A172 (cell line): ENCODE measurements around the gene DMD. TPM values are rescaled to one million over a fixed set of nuclear protein-coding genes. Genes with fewer than 3 reads are reported as not detected.

ENCODE experiments used
- DNase-seq: peaks from one replicate; pipeline ENCODE4 v3.0.0-alpha.2; 2015; ENCODE audit warnings: low spot score
- total RNA-seq: library from RNA; depleted of rRNA; stranded (reverse); fragments of >200 nt; shearing (Covaris generic); gene quantifications from 2 replicates; pipeline ENCODE4 v1.2.3, GENCODE V29; 2014

DMD gene
- total RNA-seq, 1 experiment from 2014 or later, result 17.6 TPM

DNA sequence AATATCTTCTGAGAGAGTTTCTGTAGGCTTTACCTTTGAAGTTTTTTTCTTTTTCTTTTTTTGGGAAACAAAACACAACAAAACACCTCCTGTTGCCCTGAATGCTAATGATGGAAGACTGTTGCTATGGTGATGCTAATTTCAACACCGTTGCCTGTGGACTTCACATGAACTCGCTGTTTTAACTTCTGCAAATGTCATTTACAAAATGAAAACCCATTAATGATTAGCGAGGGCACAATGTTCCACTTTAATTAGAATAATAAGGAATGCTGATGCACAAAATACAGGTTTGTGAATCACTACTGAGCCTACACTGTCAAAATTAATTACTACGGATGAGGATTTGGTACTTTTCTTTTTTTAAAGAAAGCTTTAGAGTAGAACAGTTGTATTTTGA, 1912.4 kb downstream of the DMD start:
- DNase-seq, result no peak

DNA sequence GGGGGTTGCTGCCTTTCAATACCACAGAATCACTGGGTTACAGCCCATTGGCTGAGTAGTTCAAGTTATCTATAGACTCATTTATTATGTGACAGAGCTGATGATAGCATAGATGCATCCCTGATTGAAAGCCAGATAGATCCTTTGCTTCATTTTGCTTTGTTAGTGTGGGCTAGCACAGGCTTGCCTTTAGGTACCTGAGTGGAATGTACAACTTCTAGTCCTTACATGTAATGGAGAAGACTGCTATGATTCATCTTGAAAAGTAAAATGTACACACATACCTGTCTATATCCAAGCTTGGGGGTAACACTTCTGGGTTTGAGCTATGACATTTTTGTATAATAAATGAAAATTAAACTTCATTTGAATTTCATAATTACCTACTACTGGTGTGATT, 1913.5 kb downstream of the DMD start:
- no peak for DNase-seq

DNA sequence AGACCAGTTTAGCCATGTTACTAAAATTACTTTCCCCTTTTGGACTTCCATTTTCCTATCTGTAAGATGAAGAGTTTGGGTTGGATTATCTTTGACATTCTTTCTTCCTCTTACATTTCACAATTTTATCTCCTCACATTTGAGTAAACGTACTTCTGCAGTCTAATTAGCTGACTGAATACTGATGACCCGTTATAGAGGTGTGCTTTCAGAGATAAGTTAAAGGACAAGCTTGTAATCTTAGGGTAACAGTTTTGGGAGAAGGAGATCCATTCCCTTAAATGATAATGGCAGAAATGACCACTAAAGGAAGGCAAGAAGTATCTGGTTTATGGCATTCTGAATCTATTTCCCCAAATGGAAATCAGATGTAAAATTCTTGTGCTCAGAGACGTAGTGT, 1916.9 kb downstream of the DMD start:
- no peak for DNase-seq

DNA sequence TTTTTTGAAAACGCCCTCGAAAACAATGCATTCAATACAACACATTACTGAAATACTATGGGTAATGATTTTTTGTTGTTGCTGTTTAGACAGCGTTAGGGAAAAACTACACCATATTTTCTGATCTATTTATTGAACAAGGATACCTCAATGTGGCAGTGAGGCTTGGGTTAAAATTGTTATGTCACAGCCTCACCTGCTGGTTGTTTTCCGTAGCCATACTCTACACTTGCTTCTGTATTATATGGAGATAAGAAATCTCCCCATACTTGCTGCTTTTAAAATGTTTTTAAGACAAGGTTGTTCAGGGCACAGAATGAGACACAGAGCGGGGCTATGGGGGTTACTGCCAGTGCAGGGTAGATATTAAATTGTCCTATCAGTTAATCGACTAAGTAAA, 1917.9 kb downstream of the DMD start:
- no peak for DNase-seq

DNA sequence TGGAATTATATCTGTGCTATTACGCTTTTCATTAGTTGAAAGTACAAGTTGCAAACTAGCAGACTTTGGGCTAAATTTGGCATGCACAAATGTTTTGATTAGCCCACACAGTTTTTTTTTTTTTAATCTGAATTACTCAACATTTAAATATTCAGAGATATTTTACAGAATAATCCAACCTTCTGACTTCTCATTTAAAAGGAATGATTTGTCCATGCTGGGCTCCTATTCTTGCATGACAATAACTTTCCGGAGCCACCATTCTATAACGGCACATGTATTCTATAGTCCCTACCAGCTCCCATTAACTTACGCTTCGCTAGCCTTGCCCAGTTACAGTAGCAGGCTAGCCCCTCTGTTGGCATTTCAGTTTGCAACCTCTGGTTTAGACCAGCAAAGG, 1920.2 kb downstream of the DMD start:
- DNase-seq, result no peak

DNA sequence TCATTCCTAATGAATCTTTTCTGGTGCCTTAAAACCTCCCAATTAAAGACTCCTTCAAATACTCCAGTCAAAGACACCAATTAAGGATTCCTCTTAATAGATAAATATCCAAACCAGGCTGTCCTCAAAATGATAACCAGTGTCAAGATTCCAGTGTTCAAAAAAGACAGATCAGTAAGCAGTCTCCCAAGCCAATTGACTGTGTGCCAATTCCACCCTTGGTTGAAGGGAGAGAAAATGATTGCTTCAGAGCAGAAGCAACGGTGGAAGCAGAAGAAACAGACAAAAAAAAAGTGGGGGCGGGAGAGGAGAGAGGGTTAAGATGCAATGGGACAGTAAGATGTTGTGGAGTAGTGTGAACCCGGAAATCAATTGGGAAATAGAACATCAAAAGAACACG, 1923.5 kb downstream of the DMD start:
- no peak for DNase-seq

DNA sequence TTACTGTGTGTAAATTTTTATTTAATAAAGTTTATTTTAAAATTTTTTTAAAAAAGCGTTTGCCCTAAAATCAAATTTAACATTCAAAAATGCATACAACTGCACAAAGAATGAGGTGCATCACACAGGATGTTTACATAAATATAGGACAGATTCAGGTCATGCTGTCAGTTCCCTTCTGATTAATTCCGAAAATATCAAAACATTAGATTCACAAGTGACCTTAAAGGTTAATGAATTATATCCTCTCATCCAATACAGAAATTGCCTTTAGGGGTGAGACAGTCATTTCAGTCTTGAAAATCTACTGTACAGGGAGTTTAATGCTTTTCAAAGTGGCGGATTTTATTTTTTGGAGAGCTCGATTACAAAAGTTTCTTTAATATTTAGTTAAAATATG, 1930.8 kb downstream of the DMD start:
- DNase-seq, result no peak

DNA sequence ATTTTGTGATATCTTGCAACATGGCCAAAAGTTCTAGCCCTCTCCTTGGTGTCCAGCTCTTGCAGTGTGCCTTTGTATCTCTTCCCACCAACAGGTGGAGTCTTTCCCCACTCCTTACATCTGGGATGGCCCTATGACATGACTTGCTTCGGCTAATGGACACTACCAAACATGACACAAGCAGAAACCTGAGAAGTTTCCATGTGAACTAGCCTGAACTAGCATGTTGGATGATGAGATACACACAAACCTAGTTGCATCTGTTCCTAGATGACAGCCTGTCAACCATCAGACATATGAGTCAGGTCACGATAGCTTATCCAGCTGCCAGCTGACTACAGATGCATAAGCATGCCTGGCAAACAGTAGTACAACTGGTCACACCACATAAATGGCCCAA, 1932.0 kb downstream of the DMD start:
- peak; percentile 33 for DNase-seq

DNA sequence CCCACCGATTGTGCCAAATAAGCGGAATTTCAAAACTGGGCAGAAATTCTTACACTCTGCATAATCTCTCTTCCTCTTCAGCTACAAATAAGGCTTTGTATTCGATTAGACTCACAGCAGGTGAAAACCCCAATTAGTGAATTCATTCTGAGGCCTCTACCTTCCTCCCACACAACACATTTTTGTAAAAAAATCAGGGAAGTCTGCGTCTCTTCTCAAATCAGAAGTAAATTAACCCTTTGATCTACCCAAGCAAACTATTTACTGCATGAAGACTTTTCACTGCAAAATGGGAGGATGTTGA, 1938.9 kb downstream of the DMD start:
- DNase-seq, result no peak

DNA sequence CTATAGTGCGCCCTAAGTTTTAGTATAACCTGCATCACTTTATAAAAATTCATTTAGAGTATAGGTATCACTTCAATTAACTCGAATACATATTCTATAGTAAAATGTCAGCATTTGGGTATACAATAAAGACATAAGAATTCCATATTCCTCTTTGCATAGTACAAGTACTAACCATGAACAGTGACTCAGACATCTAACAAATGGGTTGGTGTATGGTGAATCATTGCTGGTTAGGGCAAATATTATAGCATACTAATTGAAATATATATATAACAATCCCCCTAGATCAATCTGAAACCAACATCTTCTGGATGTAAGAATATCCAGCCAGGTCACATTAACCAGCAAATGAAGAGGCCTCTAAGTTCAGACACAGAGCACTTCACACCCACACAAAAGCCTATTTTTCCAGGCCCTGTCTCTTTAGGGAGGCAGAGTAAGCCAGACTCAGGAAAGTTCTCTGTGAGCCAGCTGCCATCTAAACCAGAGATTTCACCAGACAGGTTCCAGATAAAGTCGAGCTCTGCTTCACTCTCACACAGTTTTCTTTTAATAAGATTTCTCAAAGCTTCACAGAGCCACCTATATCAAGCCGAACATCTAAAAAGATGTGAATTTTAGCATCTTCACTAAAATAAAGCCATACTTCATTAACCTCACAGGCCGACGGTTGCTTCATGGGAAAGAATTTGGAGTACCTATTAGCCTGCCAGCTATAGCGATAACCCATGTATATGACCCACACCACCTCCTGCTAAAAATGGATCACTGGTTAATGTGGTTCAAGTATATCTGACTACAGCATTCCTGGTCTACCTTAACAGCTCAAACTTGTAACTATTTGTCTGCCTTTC, 1939.5 kb downstream of the DMD start:
- DNase-seq, result no peak

DNA sequence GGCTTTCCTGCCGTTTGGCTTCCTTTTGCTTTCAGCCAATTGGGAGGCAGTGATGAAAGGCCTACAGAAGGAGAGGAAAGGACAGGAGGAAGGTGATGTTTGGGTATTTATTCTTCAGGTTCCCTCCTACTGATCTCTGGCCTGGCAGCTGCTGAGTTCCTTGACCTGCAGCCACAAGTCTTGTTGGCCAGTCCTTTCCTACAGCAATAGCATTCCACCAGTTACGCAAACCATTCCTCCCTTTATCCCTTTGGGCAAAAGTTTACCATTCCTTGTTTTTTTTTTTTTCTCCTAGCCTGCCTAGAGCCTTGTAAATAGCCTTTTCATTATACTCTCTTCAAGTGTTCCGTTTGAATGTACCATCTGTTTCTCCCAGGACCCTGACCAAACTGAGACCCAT, 1941.4 kb downstream of the DMD start:
- DNase-seq, result no peak

DNA sequence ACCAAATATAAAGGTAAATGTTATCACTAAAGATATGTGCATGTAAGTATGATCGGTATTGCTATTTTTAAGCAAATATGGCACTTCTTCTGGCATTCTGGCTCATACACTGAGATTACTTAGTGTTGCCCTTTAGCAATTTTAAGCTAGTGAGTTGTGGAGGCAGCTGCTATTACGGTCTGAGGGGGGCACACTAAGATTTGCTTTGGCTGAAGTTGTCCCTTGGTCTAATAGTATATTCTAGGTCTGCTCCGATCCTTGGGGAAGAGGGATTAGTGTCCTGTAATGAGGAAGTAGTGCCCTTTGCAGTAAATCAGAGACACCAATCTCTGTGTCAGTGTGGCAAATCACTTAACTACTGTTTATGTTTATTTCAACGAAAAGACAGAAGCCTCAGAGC, 1943.0 kb downstream of the DMD start:
- peak; percentile 10 for DNase-seq

DNA sequence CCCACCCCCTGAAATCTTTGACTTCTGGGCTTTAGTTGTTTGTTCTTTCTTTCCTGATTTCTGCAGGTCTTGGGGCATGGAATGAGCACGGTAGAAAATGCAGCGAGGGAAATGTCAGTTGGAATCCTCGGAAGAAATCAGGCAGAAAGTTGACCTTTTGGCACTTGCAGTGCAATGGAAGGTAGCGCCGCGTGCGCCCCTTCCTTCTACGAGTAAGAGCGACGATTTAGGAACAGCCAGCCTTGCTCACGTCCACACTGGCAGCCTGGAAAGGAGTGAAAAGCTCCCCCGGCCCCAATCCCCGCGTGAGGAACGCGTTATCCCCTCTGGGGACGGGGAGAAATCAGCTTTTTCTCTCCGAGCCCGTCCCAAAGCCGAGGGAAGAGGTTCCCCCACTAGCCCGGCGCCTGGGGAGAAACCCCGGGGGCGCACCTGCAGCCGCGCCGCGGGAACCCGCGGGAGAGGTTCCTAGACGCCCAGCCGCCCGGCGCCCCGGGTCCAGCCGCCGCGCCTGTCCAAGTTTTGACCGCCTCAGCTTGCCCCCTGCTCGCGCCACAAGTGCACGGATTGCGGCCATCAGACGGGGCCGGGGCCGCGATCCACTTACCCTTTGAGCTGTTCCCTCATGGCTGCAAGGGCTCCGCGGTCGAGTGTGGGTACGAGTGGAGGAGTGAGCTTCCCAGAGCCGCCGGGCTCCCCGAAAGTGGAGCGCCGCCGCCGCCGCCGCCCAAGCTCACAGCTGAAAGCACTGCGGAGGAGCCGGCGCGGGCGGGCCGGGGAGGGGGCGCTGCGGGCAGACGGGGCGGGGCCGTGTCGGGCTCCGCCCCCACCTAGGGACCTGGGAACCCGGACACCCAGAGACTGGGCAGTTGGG, 1944.9 kb downstream of the DMD start:
- DNase-seq, result peak; percentile 36

DNA sequence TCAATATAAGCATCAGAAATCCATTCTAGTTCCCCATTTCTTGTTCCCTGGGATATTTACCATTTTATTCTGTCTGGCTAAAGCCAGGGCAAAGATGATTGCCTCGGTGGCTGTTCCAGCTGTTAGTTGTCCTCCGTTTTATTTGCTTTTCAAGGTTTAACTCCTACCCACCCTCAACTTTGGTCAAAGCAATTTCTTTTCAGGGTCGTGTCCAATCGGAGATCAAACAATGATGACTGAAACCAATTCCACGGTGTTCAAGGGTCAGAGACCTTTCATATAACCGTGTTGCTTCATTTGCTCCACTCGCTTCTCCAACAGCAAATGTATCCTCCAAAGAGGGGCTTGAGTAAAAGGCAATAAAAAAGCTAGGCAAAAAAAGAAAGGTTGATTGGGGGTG, 1946.0 kb downstream of the DMD start:
- DNase-seq, result no peak

DNA sequence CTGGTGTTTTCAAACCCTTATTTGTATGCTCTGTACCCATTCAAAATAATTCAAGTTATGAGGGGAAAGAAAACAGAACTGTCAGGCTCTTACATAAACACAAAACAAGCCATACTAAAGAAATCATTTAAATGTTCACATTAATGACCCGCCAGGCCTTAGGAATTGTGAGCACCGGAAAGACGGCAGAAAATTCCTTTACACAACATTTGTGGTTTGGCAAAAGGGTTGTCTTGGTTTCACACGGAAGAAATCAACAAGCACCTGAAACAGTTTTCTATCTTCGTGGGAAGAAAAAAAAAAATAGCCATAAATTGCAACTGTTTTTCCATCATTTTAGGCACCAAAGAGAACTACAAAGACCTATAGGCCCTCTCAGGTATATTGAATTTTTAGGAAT, 1951.0 kb downstream of the DMD start:
- no peak for DNase-seq

DNA sequence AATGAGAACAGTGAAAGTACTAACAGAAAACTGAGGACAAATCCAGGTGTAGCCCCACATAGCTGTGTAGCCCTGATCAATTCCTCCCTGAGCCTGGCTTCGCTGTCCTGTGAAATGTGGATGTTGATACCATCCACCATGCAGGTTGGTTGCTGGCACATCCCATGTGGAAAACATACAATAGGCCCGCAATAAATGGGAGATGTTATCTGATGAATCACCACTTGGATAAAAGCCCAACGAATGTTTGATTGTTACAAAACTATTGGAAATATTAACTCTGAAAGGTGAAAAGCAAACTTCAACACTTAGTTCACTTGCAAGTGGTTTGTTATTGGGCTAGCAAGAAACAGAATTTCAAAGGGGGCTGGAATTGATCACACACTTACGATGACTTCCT, 1953.2 kb downstream of the DMD start:
- no peak for DNase-seq

DNA sequence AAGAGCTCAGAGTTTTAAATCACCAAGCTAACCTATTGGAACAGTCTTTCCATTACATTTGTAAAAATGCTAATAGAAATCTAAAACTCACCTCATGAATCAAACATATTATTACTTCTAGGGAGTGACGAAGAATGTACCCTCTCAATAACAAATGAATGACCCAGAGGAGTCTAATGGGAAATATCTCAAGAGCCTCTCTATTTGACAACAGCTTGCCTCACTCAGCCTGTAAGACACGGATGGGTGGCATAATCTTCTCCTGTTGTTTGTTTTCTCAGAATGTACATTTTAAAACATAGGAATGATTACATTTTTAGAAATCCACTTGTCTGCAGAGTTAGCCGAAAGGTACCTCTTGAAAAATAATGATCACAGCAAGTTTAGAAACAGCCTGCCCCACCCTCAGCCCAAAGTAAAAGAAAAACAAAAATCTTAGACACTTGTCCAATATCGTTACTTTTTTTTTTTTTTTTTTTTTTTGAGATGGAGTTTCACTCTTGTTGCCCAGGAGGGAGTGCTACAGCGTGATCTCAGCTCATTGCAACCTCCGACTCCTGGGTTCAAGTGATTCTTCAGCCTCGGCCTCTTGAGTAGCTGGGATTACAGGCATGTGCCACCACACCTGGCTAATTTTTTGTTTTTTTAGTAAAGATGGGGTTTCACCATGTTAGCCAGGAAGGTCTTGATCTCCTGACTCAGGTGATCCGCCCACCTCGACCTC, 1955.9 kb downstream of the DMD start:
- no peak for DNase-seq

DNA sequence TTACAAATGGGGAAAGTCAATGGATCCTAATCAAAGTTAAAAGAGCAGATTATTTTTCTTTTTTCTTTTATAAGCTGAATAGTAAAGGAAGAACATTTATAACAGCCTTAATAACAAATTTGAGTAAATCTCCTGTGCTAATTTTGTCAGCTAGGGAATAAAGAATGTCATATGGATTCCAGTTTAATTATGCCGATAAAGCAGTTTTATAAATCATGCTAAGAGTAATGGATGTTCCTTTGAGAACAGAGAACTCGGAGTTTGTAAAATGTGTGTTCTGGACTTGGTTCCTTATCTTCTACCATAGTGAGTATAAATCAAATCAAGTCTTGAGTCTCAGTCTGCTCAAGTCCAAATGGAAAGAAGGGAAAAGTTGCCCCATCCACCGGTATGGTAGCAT, 1959.2 kb downstream of the DMD start:
- no peak for DNase-seq

DNA sequence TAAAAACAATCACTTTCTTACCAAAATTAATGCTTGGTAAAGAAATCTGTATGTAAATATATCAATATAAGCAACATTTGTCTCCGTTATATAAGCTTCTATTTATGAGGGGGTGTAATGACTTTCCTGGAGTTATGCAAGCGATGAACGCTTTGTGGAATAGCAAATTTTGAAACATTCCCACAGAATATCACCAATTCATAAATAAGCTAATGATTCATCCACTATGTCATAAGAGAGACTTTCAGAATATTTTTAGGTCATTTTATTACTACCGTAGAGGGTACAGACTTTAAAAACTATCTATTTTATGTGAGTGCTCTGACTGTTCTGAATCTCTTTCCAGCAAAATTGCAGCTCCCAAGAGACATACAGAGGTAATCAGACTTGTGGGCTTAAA, 1960.0 kb downstream of the DMD start:
- no peak for DNase-seq

DNA sequence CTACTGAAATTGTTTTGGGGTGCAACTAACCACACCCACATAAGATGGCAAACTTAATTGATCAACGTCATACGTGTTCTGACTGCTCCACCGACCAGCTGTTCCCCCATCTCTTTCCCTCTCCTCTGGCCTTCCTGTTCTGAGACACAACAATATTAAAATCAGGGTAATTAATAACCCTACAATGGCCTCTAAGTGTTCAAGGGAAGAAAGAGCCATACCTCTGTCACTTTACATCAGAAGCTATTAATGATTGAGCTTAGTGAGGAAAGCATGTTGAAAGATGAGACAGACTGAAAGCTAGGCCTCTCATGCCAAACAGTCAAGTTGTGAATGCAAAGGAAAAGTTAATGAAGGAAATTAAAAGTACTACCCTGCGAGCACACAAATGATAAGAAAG, 1965.6 kb downstream of the DMD start:
- no peak for DNase-seq

DNA sequence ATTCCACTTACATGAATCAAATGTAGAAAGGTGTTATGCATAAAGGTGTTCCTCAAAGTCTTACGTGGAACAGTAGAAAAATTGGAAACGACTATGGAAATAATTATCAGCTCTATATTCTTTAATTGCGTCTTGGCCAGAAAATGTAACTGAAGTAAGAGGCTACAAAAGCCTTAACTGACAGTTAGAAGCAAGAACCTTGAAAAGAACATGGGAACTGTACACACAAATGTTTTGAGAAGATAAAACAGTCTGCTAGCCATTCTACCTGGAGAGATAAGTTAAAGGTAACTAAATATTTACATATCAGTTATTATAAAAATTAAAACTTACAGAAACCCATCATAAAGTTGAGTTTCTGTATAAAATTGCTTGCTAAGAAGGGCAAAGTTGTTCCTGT, 1967.5 kb downstream of the DMD start:
- DNase-seq, result no peak

DNA sequence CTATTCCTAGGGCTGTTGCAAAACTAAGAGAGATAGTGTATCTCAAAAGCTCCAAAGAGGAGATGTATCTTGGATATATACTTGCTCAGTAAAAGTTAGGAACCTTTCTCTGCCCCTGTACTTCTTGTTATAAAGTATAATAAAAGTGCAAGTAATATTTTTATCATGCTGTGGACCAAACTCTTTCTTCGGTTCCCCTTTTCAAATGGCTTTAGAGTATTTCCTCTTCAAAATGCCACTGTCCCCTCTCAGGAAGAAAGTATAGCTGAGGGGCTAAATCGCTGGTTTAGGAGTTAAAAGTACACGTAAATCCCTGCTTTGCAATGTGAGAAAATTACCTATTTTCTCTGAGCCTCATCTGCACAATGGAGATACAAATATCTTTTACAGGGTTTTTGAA, 1970.4 kb downstream of the DMD start:
- DNase-seq, result no peak

DNA sequence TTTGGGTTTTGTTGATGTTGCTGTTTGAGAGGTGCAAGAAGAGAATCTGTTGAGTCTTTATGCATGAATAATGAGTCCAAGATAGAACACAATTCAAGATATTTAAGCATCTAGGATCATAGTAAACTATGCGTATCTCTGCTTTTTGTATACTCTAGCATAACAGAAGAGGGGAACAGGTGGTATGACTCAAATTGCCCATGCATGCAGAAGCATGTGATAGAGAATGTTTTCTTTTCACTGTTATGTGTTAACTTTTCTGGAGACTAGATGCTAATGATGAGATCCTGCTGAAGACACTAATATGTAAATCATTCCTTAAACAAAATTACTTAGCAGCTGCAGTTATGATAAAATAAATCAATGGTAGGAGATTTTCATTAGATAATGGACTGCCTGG, 1974.2 kb downstream of the DMD start:
- DNase-seq, result no peak
